ENCODE results near the gene ANKRD60. TPM values are rescaled to one million over a fixed set of nuclear protein-coding genes. Genes with fewer than 3 reads are reported as not detected.

Gene ANKRD60
- total RNA-seq, 1 donor from 2014 or later: not detected

DNA sequence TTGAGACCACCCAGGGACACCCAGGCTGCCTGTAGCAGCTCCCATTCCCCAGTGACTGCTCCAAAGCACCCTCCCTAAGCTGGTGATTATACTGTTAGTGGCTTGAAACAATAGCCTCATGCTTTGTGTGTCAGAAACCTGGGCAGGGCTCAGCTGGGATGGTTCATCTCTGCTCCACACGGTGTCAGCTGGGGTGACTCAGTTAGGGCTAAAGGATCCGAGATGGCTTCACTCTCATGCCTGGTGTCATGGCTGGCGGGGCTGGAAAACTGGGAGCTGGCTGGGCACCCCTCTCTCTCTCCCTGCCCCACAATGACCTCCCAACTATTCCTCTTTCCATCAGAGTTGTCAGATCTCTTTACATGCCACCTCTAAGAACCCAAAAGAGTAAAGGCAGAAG, 44.4 kb downstream of the ANKRD60 start:
- H3K4me1 Mint-ChIP-seq: peaks cover 4% of the 10 kb centered on the region
- H3K27me3 Mint-ChIP-seq (ENCODE audit: low read depth): peaks cover 59% of the 10 kb centered on the region
- TF ChIP-seq, protein P1, sequence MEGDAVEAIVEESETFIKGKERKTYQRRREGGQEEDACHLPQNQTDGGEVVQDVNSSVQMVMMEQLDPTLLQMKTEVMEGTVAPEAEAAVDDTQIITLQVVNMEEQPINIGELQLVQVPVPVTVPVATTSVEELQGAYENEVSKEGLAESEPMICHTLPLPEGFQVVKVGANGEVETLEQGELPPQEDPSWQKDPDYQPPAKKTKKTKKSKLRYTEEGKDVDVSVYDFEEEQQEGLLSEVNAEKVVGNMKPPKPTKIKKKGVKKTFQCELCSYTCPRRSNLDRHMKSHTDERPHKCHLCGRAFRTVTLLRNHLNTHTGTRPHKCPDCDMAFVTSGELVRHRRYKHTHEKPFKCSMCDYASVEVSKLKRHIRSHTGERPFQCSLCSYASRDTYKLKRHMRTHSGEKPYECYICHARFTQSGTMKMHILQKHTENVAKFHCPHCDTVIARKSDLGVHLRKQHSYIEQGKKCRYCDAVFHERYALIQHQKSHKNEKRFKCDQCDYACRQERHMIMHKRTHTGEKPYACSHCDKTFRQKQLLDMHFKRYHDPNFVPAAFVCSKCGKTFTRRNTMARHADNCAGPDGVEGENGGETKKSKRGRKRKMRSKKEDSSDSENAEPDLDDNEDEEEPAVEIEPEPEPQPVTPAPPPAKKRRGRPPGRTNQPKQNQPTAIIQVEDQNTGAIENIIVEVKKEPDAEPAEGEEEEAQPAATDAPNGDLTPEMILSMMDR (IDR thresholded peaks at IDR 0.05; ENCODE audit: unreplicated experiment): no peak
- H3K4me3 Mint-ChIP-seq: no peak overlapping the region
- no peak for DNase-seq (ENCODE audit: low spot score in 2 of 2, unreplicated experiment in 2 of 2)
- peaks cover 12% of the 10 kb centered on the region for H3K9me3 Mint-ChIP-seq
- no peak overlapping the region for H3K27ac Mint-ChIP-seq
- no peaks in the 10 kb centered on the region for H3K36me3 Mint-ChIP-seq

DNA sequence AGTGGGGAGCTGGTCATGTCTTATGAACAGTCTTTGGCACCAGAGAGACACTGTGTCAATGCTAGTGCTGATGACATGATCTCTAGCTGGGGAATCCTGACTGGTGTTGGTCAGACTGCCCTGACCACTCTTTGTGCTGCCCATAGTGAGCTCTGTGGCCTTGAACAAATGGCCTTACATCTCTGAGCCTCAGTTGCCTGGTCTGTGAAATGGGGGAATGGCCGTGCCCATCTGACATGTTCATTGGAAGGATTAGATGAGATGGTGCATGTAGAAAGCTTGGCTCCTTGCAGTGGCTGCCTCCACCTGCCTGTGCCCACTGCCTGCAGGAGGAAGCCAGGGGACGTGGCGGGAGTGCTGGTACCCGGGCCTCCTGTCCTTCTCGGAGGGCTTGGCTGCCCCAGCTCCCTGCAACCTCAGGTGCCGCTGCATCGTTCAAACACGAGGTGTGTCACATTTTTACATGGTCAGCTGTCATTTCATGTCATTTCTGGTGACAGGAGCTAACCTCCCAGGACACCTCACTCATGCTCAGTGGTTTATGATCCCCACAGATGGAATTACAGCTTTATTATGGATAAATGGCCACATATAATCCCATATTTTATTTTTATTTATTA, 45.8 kb downstream of the ANKRD60 start:
- Mint-ChIP-seq H3K9me3 (peaks cover 12% of the 10 kb centered on the region), H3K36me3 (no peaks in the 10 kb centered on the region), H3K4me3 (no peak overlapping the region), H3K27ac (no peak overlapping the region), H3K27me3 (ENCODE audit: low read depth) (peaks cover 51% of the 10 kb centered on the region), H3K4me1 (peaks cover 7% of the 10 kb centered on the region)
- DNase-seq (ENCODE audit: low spot score in 2 of 2, unreplicated experiment in 2 of 2): no peak
- TF ChIP-seq, protein P1 (IDR thresholded peaks at IDR 0.05; ENCODE audit: unreplicated experiment): no peak

DNA sequence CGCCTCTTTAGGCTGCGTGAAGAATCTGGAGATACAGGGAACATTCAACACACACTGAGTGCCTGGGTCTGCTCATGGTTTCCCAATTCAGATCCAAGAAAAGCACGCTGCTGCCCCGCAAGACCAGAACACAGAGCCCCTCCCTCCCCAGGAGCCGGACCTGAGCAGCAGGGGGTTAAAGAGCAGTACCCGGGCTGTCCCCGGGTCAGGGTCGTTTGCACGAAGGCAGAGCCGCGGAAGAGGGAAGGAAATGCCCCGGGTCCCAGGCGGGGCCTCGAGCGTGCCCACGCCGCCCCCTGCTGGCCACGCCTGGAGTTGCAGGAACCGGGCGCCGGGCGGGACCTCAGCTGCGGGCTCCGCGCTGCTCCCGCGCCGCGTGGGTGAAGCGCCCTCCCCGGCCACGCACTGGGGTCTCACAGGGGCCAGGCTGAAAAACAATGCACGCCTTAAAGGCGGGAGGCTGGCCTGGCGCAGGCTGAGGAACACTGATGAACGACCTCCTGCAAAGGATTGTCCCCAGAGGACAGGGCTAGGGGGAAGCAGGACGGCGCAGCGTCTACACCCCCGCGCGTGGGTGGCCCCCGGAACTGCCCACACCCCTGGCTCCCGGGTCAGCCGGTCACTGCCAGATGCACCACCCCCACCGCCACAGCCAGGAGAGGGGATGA, 48.9 kb downstream of the ANKRD60 start:
- H3K4me3 Mint-ChIP-seq: peak overlapping the region; percentile 62
- TF ChIP-seq, protein P1 (IDR thresholded peaks at IDR 0.05; ENCODE audit: unreplicated experiment): peak; percentile 100
- peaks cover 9% of the 10 kb centered on the region for H3K9me3 Mint-ChIP-seq
- DNase-seq (ENCODE audit: low spot score in 2 of 2, unreplicated experiment in 2 of 2): peak; percentile 61 to 87
- H3K4me1 Mint-ChIP-seq: peaks cover 22% of the 10 kb centered on the region
- H3K27me3 Mint-ChIP-seq (ENCODE audit: low read depth): peaks cover 35% of the 10 kb centered on the region
- H3K36me3 Mint-ChIP-seq: no peaks in the 10 kb centered on the region
- H3K27ac Mint-ChIP-seq: no peak overlapping the region

DNA sequence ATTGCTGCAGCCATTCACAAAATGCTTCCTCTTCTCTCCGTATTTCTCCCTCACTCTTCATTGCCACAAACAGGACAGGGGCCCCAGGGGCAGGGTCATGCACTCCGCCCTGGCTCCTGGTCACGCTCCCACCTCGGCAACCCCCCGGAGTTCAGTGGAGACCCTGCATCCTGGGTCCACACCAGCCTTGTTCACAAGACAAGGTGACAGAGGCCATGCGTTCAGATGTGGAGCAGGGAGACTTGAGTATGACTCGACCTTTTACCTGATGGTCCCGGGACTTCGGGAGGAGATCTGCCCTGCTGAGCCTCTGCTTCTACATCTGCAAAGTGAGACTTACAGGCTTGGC, 49.4 kb downstream of the ANKRD60 start:
- TF ChIP-seq, protein P1 (IDR thresholded peaks at IDR 0.05; ENCODE audit: unreplicated experiment): no peak

DNA sequence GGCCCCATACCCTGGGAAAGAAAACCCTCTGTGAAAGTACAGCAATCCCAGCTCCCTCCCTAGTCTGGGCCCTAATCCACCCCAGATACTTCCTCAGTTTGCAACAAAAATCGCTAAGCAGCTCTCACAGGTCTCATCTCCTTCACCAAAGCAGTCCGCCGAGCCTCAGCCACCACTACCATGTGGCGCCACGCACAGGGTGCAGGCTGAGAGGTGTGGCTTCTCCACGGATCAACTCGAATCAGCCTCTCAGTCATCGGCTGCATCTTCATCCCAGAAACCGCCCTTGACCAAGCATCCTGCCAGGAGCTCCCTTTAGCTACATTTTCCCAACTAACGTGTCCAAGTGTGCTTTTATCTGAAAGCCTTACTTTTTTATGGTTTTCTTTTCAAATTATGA, 50.7 kb downstream of the ANKRD60 start:
- peaks cover 34% of the 10 kb centered on the region for H3K4me1 Mint-ChIP-seq
- peaks cover 26% of the 10 kb centered on the region for H3K27me3 Mint-ChIP-seq (ENCODE audit: low read depth)
- H3K4me3 Mint-ChIP-seq: no peak overlapping the region
- TF ChIP-seq, protein P1 (IDR thresholded peaks at IDR 0.05; ENCODE audit: unreplicated experiment): no peak
- no peaks in the 10 kb centered on the region for H3K36me3 Mint-ChIP-seq
- DNase-seq (ENCODE audit: low spot score in 2 of 2, unreplicated experiment in 2 of 2): no peak
- H3K27ac Mint-ChIP-seq: no peak overlapping the region
- H3K9me3 Mint-ChIP-seq: no peaks in the 10 kb centered on the region

More for the DNA sequence above, 49.4 kb downstream of the ANKRD60 start:
- no peak for DNase-seq (ENCODE audit: low spot score in 2 of 2, unreplicated experiment in 2 of 2)
- peaks cover 27% of the 10 kb centered on the region for H3K4me1 Mint-ChIP-seq
- H3K9me3 Mint-ChIP-seq: peaks cover 4% of the 10 kb centered on the region
- peak overlapping the region; percentile 62 for H3K4me3 Mint-ChIP-seq
- no peaks in the 10 kb centered on the region for H3K36me3 Mint-ChIP-seq
- H3K27me3 Mint-ChIP-seq (ENCODE audit: low read depth): peaks cover 32% of the 10 kb centered on the region
- H3K27ac Mint-ChIP-seq: no peak overlapping the region

All from mesothelial cell of epicardium (in vitro differentiated cells).